Endodermal cell (in vitro differentiated cells): ENCODE results near the gene RNU5B-1. TPM values are rescaled to one million over a fixed set of nuclear protein-coding genes. Genes with fewer than 3 reads are reported as not detected.

Source experiments
- DNase-seq: peaks from one replicate; pipeline ENCODE4 v3.0.0-alpha.2; 2017
- H3K27ac ChIP-seq: 2 replicates; pipeline ENCODE4 v1.5.1; 2013; ENCODE audit warnings: mild to moderate bottlenecking, low read depth, low read length, moderate library complexity
- H3K27me3 ChIP-seq: 2 replicates; pipeline ENCODE4 v1.6.1; 2013; ENCODE audit warnings: mild to moderate bottlenecking, low read length, moderate library complexity; ENCODE audit not compliant: insufficient read depth, control insufficient read depth, poor library complexity, severe bottlenecking
- H3K36me3 ChIP-seq: 2 replicates; pipeline ENCODE4 v1.7.0; 2013; ENCODE audit warnings: mild to moderate bottlenecking, low read length, moderate library complexity; ENCODE audit not compliant: control insufficient read depth, insufficient read depth
- H3K4me1 ChIP-seq: one replicate; pipeline ENCODE4 v1.7.0; 2013; ENCODE audit warnings: low read length; ENCODE audit not compliant: control insufficient read depth, insufficient read depth
- H3K4me3 ChIP-seq: 2 replicates; pipeline ENCODE4 v1.5.1; 2013; ENCODE audit warnings: mild to moderate bottlenecking, low read length, moderate library complexity
- H3K9ac ChIP-seq: 2 replicates; pipeline ENCODE4 v1.6.1; 2013; ENCODE audit warnings: mild to moderate bottlenecking, low read length, moderate library complexity; ENCODE audit not compliant: poor library complexity, severe bottlenecking; ENCODE audit errors: extremely low read depth
- H3K9me3 ChIP-seq: 2 replicates; pipeline ENCODE4 v1.6.1; 2013; ENCODE audit warnings: mild to moderate bottlenecking, low read length, moderate library complexity; ENCODE audit not compliant: control insufficient read depth
- H3K27ac Mint-ChIP-seq: 2 replicates; pipeline ENCODE4 v1.8.0; 2020; ENCODE audit warnings: mixed read lengths
- H3K27me3 Mint-ChIP-seq: 2 replicates; pipeline ENCODE4 v1.8.0; 2021; ENCODE audit warnings: mild to moderate bottlenecking, mixed read lengths; ENCODE audit not compliant: insufficient read depth
- H3K36me3 Mint-ChIP-seq: 2 replicates; pipeline ENCODE4 v1.8.0; 2020; ENCODE audit warnings: low read depth, mixed read lengths
- H3K4me1 Mint-ChIP-seq: 2 replicates; pipeline ENCODE4 v1.8.0; 2020; ENCODE audit warnings: mixed read lengths
- H3K4me3 Mint-ChIP-seq: 2 replicates; pipeline ENCODE4 v1.8.0; 2020; ENCODE audit warnings: mild to moderate bottlenecking, moderate library complexity, mixed read lengths
- H3K9me3 Mint-ChIP-seq: 2 replicates; pipeline ENCODE4 v1.8.0; 2020; ENCODE audit warnings: mild to moderate bottlenecking, mixed read lengths
- WGBS, 2 experiments: methylation state at CpG; one replicate each; pipeline versions ENCODE4 v1.1.5 to v1.1.7; 2013; ENCODE audit warnings: missing lambda C conversion rate in 2 of 2, mixed read lengths in 1 of 2; ENCODE audit not compliant: insufficient coverage in 1 of 2, insufficient read length in 1 of 2; 5-methylcytosine and 5-hydroxymethylcytosine counted together
- total RNA-seq, 2 donors: library from RNA; stranded (reverse); fragmentation: NEBNext Ultra II Directional in 1 of 2; extraction: Animal tissue kit (Norgen Biotek cat#: 25700) in 1 of 2; gene quantifications; 2 replicates in 1 of 2; 3 replicates in 1 of 2; pipeline ENCODE4 v1.2.1, GENCODE V29; 2021
- TF ChIP-seq, protein P1 (sequence below): fragments of 200-600 bp; sonication (generic); conservative IDR thresholded peaks from 2 replicates; pipeline ENCODE4 v1.5.0; 2021; ENCODE audit warnings: antibody characterized with exemption, mild to moderate bottlenecking

The RNU5B-1 gene
- total RNA-seq, 2 donors from 2014 or later: 18.6 TPM; not detected in 1

DNA sequence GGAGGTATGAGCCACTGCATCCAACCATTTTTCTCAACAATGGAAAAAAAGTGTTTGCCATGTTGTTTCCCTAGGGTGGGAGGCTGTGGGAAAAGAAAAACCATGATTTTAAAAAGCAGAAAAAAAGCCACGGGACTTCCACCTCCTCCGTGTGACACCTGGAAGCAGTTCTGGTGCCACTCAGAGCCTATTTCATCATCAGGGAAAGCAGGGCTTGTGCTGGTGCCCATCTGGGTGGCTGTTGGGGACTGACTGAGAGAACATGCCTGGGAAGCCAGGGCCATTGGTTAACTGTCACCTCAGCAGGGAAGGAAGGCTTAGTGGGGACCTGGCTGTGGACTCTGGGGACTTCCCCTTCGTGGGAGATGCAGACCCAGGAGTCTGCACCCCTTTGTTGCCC, 7.3 kb downstream of the RNU5B-1 start:
- Histone ChIP-seq H3K9ac (no peak overlapping the region), H3K4me1 (no peaks in the 10 kb centered on the region), H3K27ac (no peak overlapping the region), H3K27me3 (no peaks in the 10 kb centered on the region), H3K9me3 (no peaks in the 10 kb centered on the region), H3K36me3 (no peaks in the 10 kb centered on the region), H3K4me3 (no peak overlapping the region)
- Mint-ChIP-seq H3K4me3 (no peak overlapping the region), H3K27ac (no peak overlapping the region), H3K4me1 (no peaks in the 10 kb centered on the region), H3K27me3 (no peaks in the 10 kb centered on the region), H3K9me3 (no peaks in the 10 kb centered on the region), H3K36me3 (no peaks in the 10 kb centered on the region)
- TF ChIP-seq, protein P1, sequence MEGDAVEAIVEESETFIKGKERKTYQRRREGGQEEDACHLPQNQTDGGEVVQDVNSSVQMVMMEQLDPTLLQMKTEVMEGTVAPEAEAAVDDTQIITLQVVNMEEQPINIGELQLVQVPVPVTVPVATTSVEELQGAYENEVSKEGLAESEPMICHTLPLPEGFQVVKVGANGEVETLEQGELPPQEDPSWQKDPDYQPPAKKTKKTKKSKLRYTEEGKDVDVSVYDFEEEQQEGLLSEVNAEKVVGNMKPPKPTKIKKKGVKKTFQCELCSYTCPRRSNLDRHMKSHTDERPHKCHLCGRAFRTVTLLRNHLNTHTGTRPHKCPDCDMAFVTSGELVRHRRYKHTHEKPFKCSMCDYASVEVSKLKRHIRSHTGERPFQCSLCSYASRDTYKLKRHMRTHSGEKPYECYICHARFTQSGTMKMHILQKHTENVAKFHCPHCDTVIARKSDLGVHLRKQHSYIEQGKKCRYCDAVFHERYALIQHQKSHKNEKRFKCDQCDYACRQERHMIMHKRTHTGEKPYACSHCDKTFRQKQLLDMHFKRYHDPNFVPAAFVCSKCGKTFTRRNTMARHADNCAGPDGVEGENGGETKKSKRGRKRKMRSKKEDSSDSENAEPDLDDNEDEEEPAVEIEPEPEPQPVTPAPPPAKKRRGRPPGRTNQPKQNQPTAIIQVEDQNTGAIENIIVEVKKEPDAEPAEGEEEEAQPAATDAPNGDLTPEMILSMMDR: no peak
- WGBS, 2 experiments: 80 to 81% methylated on average over 3 of the region's 3 CpGs
- DNase-seq: no peak

DNA sequence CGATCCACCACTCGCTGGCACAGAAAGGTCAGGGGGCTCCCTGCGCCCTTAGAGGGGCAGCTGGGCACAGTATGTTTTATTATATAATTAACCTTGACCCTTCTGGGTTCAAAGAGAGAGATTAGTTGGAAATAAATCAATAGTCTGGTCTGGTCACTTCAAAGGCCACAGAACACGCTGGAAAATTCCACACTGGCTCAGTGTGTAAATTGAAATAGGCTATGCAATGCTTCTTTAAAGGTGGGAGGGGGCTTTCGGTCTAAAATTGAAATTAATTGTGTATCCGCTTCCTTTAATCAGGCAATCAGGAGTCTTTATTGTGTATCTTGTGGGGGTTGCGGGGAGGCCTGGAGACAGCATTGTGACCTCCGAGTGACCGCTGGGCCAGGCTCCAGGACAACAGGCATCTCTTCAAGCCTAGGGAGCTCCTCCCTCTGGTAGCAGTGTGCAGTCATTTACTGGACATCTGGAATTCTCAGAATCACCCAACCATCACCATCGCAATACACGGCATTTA, 8.0 kb downstream of the RNU5B-1 start:
- Mint-ChIP-seq H3K36me3 (no peaks in the 10 kb centered on the region), H3K27me3 (no peaks in the 10 kb centered on the region), H3K4me3 (no peak overlapping the region), H3K27ac (no peak overlapping the region), H3K9me3 (no peaks in the 10 kb centered on the region), H3K4me1 (no peaks in the 10 kb centered on the region)
- Histone ChIP-seq H3K36me3 (no peaks in the 10 kb centered on the region), H3K4me1 (no peaks in the 10 kb centered on the region), H3K4me3 (no peak overlapping the region), H3K27ac (no peak overlapping the region), H3K27me3 (no peaks in the 10 kb centered on the region), H3K9me3 (no peaks in the 10 kb centered on the region), H3K9ac (no peak overlapping the region)
- WGBS, 2 experiments: 93 to 95% methylated on average over 5 to 11 of the region's 11 CpGs
- TF ChIP-seq, protein P1: no peak
- DNase-seq: no peak

GRCh38 chr15:65318870-65319356, 14.4 kb downstream of the RNU5B-1 start:
- H3K36me3 Mint-ChIP-seq: no peaks in the 10 kb centered on the region
- WGBS, 2 experiments: 0 to 40% methylated on average over 3 to 5 of the region's 5 CpGs

More at GRCh38 chr15:65318870-65319356, 14.4 kb downstream of the RNU5B-1 start:
- TF ChIP-seq, protein P1: peak; percentile 95
- Mint-ChIP-seq H3K4me1 (no peaks in the 10 kb centered on the region), H3K27ac (no peak overlapping the region), H3K9me3 (no peaks in the 10 kb centered on the region), H3K4me3 (no peak overlapping the region), H3K27me3 (no peaks in the 10 kb centered on the region)
- no peaks in the 10 kb centered on the region for H3K4me1 ChIP-seq
- DNase-seq: peak; percentile 96
- no peak overlapping the region for H3K4me3 ChIP-seq
- H3K9ac ChIP-seq: no peak overlapping the region
- no peaks in the 10 kb centered on the region for H3K27me3 ChIP-seq
- H3K36me3 ChIP-seq: no peaks in the 10 kb centered on the region
- no peaks in the 10 kb centered on the region for H3K9me3 ChIP-seq
- H3K27ac ChIP-seq: no peak overlapping the region
